KMS-11 (cell line): ENCODE results near the gene ADAMTS6.

ENCODE experiments used
- H2AFZ ChIP-seq: fragments of 200-600 bp; sonication (generic); 2 replicates; pipeline ENCODE4 v1.6.1; 2016; ENCODE audit warnings: antibody characterized with exemption, mixed run types, low read depth
- H3K27ac ChIP-seq: fragments of 200-600 bp; sonication (generic); 2 replicates; pipeline ENCODE4 v1.6.1; 2016; ENCODE audit warnings: mild to moderate bottlenecking, mixed run types
- H3K27me3 ChIP-seq: fragments of 200-600 bp; sonication (generic); 2 replicates; pipeline ENCODE4 v1.6.1; 2017; ENCODE audit warnings: mild to moderate bottlenecking, low read depth, mixed run types, moderate library complexity; ENCODE audit not compliant: insufficient read depth
- H3K36me3 ChIP-seq: fragments of 200-600 bp; sonication (generic); 2 replicates; pipeline ENCODE4 v1.6.1; 2017; ENCODE audit warnings: mild to moderate bottlenecking, mixed run types; ENCODE audit not compliant: insufficient read depth
- H3K4me1 ChIP-seq: fragments of 200-600 bp; sonication (generic); 2 replicates; pipeline ENCODE4 v1.6.1; 2016; ENCODE audit warnings: mild to moderate bottlenecking, low read depth, mixed run types; ENCODE audit not compliant: poor library complexity, severe bottlenecking
- H3K4me2 ChIP-seq: fragments of 200-600 bp; sonication (generic); 2 replicates; pipeline ENCODE4 v1.7.0; 2016; ENCODE audit warnings: mild to moderate bottlenecking, mixed run types
- H3K4me3 ChIP-seq: fragments of 200-600 bp; sonication (generic); IDR thresholded peaks from 2 replicates; pipeline ENCODE4 v1.6.1; 2017; ENCODE audit warnings: low read depth, low read length, mixed read lengths; ENCODE audit not compliant: insufficient read depth
- H3K79me2 ChIP-seq: fragments of 200-600 bp; sonication (generic); 2 replicates; pipeline ENCODE4 v1.6.1; 2016; ENCODE audit warnings: low read depth, mixed run types; ENCODE audit not compliant: insufficient read depth
- H3K9ac ChIP-seq: fragments of 200-600 bp; sonication (generic); 2 replicates; pipeline ENCODE4 v1.6.1; 2016; ENCODE audit warnings: mild to moderate bottlenecking, mixed run types
- H4K20me1 ChIP-seq: fragments of 200-600 bp; sonication (generic); 2 replicates; pipeline ENCODE4 v1.6.1; 2016; ENCODE audit warnings: mild to moderate bottlenecking, mixed run types; ENCODE audit not compliant: insufficient read depth
- CTCF ChIP-seq: fragments of 200-600 bp; sonication (generic); conservative IDR thresholded peaks from 2 replicates; pipeline ENCODE4 v1.6.1; 2017; ENCODE audit warnings: low read depth, mild to moderate bottlenecking, antibody characterized with exemption, low read length, moderate library complexity, mixed read lengths

ADAMTS6 gene

GRCh38 chr5:65133477-65134110 is 348.1 kb downstream of the ADAMTS6 start:
- no peaks in the 10 kb centered on the region for H3K27me3 ChIP-seq
- H3K27ac ChIP-seq, result no peak overlapping the region
- H3K9ac ChIP-seq, result no peak overlapping the region
- TF ChIP-seq CTCF, result no peak
- no peak overlapping the region for H3K4me3 ChIP-seq
- no peaks in the 10 kb centered on the region for H3K79me2 ChIP-seq
- H4K20me1 ChIP-seq, result no peaks in the 10 kb centered on the region
- no peak overlapping the region for H2AFZ ChIP-seq
- H3K4me2 ChIP-seq, result no peak overlapping the region
- H3K36me3 ChIP-seq, result no peaks in the 10 kb centered on the region
- H3K4me1 ChIP-seq, result no peaks in the 10 kb centered on the region

GRCh38 chr5:65132386-65132785 is 349.3 kb downstream of the ADAMTS6 start:
- Histone ChIP-seq H2AFZ (no peak overlapping the region), H3K27me3 (no peaks in the 10 kb centered on the region), H3K27ac (no peak overlapping the region), H3K79me2 (no peaks in the 10 kb centered on the region), H3K4me2 (no peak overlapping the region), H3K9ac (no peak overlapping the region), H4K20me1 (no peaks in the 10 kb centered on the region), H3K4me1 (no peaks in the 10 kb centered on the region), H3K4me3 (no peak overlapping the region), H3K36me3 (no peaks in the 10 kb centered on the region)
- no peak for TF ChIP-seq CTCF

GRCh38 chr5:65128226-65128625 is 353.5 kb downstream of the ADAMTS6 start:
- Histone ChIP-seq H3K79me2 (no peaks in the 10 kb centered on the region), H3K36me3 (no peaks in the 10 kb centered on the region), H3K27ac (no peak overlapping the region), H2AFZ (no peak overlapping the region), H3K4me1 (no peaks in the 10 kb centered on the region), H3K4me3 (no peak overlapping the region), H4K20me1 (no peaks in the 10 kb centered on the region), H3K27me3 (no peaks in the 10 kb centered on the region), H3K9ac (no peak overlapping the region), H3K4me2 (no peak overlapping the region)
- TF ChIP-seq CTCF, result no peak

GRCh38 chr5:65127161-65127901 is 354.4 kb downstream of the ADAMTS6 start:
- Histone ChIP-seq H3K36me3 (no peaks in the 10 kb centered on the region), H3K4me2 (no peak overlapping the region), H4K20me1 (no peaks in the 10 kb centered on the region), H3K27ac (no peak overlapping the region), H3K4me1 (no peaks in the 10 kb centered on the region), H3K79me2 (no peaks in the 10 kb centered on the region), H3K4me3 (no peak overlapping the region), H3K9ac (no peak overlapping the region), H3K27me3 (no peaks in the 10 kb centered on the region), H2AFZ (no peak overlapping the region)
- TF ChIP-seq CTCF, result no peak
